NCI-H1105 (cell line): ENCODE data around the gene OPCML.

Experiments used
- DNase-seq: peaks from one replicate; lab custom pipeline; 2025; lab: John Stamatoyannopoulos, UW

Gene OPCML

DNA sequence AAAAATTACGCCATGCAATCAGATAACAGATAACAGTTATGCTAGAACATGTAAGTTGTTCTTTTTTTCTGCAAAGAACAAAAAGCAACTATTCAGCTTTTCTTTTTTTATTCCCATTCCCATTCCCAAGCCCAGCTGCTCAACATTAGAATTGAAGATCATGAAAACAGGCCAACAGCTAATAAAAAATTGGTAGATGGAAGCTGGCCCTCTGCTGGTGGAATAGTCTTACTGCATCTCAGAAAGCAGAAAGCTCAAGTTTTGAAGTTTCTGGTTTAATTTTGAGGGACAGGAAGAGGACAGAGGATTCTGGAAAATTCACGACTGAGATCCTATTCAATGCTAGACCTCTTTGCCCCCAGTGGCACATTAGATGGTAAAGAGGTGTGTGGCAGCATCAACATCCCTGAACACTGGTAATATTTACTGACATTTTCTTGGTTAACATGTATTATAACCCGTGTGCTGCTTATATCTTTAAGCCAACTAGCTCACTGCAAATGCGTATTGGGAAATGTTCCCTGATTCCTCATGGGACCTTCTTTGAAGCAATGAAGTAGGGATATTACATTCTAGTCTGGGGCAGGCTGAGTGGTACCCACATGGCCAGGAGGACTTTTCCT lies 591.2 kb downstream of the OPCML start:
- DNase-seq = peak; percentile 54

DNA sequence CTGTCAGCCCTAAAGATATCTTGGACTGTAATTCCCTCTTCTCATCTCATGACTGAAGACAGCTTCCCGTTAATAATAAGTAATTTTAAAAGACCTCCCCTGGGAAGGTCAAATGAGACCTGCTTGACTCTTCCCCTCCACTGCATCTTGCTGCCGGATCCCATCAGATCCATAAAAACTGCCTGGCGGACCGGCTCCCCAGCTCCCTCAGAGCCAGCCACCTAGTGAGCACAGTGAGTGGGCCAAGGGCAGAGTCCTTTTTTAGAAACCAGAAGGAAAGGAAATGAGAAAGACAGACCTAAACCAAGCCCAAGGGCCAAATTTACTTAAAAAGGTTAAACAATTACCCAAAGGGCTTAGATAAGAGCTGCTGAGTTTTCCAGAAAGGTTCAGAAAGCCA lies 595.3 kb downstream of the OPCML start:
- DNase-seq = no peak

- no peak for DNase-seq
Observed at GRCh38 chr11:132935383-132935782, 596.9 kb downstream of the OPCML start.

GRCh38 chr11:132933703-132934102 lies 598.6 kb downstream of the OPCML start:
- no peak for DNase-seq

GRCh38 chr11:132925825-132926469 lies 606.4 kb downstream of the OPCML start:
- DNase-seq = peak; percentile 29

- DNase-seq = no peak
Observed at GRCh38 chr11:132921597-132921996, 610.7 kb downstream of the OPCML start.

GRCh38 chr11:132920451-132921096 lies 611.7 kb downstream of the OPCML start:
- no peak for DNase-seq

- DNase-seq = no peak
Observed at GRCh38 chr11:132914600-132914999, 617.7 kb downstream of the OPCML start.

DNA sequence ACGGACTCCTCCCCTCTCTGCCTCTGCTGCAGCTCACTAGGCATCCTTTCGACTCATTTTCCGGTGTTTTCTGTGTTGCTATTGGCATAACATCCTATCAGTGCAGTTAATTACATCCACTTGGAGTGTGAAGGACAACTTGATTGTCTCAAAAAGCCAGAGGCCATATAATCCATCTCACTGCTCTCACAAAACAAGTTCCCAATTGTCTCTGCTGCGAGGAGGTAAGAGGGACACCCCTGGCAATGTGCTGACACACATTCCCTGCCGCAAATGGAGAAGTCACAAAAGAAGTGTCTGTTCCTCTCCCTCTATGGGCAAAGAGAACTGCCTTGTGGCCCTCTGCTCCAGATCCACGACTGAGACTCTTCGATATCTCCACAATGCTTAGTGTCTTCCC lies 618.4 kb downstream of the OPCML start:
- DNase-seq = no peak

- DNase-seq = no peak
Observed at GRCh38 chr11:132913295-132913694, 619.0 kb downstream of the OPCML start.

DNA sequence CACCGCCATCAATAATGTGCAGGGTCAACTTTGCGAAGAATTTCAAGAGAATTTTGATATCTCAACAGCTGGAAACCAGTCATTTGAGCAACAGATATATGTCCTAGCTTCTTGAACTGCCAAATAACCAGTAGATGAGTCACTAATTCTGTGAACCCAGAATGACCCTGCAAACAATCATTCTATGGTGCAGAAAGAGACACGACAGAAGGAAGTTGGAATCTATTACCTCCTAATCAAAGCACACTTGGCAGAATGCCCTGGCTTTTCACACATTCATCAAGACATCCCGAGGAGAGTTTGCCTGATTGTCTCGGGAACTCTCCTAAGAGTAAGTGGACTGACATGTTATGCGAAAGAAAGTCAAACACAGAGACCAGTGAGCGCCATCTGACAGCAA lies 621.1 kb downstream of the OPCML start:
- no peak for DNase-seq

DNA sequence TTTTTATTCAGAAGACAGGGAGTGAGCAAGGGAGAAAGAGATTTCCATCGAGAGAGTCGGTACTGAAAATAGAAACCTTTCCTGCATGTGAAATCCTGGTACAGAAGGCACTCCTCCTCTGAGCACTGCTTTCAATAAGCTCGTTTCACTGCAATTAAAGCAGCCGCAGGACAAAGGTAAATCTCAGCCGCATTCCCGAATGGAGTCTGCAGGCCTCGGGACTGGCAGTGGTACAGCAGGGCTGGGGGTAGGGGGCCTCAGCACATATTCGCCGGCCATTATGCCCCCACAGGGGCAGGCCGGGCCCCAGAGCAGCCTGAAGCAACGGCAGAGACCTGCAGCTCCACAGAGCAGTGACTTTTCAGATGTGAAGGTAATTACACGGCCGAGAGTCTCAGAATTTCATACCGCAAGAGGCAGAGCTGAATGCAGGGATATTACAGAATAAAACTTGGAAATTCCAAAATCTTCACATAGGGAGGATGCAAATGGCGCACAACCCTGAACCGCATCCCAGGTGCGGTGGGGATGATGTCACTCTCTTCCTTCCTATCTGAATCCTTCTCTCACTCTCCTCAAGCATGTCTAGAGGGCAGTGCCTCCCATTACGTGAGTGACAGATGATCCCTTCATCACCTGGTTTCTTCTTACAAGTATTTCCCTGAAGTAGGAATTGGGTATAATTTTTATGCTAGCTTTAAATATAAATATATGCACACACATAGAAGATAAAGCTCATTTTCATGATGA lies 622.1 kb downstream of the OPCML start:
- DNase-seq = no peak

DNA sequence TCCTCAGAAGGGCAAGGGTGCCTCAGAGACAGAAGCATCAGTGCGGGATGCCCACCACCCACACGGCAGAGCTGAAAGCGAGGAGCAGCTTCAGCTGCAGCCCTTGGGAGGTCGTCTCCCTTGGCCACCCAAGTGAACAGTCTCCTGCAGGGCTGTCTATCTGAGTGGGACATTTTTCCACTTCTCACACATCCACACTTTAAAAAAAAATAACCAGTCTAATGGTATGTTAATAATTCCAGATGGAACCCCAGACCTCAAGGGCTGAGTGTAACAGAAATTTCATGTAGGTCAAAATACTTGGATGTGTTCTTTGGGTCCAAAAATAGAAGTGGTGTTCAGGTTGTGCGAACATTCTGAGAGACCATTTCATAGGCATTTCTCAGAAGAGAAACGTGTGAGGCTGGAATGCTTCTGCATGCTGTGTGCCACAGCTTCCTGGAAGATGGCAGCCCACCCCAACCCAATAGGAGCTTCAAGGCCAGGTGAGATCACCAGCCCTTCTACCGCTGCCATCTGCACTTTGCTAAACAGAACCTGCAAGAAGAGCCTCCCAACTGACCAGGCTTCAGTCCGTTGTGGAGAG lies 623.2 kb downstream of the OPCML start:
- no peak for DNase-seq

- DNase-seq = no peak
Observed at GRCh38 chr11:132908414-132908810, 623.9 kb downstream of the OPCML start.

- no peak for DNase-seq
Observed at GRCh38 chr11:132907651-132908413, 624.5 kb downstream of the OPCML start.

DNA sequence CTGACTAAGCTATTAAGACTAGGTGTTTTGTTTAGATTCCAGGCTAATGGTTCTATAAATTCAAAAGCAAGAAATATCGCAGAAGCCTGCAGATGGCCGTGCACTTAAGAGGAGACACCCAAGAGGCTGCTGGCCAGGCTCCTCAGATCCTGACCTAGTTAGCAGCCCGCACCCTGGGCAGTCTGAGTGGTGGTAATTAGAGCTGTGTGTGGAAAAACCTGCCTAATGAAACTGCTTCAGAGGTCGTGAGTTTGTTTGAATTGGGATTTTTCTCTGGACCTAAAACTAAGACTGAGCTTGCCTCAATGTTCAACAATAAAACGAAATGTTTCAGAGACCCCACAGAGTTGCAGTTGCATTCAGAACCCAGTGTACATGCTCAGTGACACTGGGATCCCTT lies 627.7 kb downstream of the OPCML start:
- DNase-seq = peak; percentile 11

GRCh38 chr11:132904091-132904490 lies 628.2 kb downstream of the OPCML start:
- DNase-seq = no peak

- no peak for DNase-seq
Observed at GRCh38 chr11:132901638-132902471, 630.4 kb downstream of the OPCML start.

GRCh38 chr11:132898676-132899075 lies 633.6 kb downstream of the OPCML start:
- DNase-seq = no peak

DNA sequence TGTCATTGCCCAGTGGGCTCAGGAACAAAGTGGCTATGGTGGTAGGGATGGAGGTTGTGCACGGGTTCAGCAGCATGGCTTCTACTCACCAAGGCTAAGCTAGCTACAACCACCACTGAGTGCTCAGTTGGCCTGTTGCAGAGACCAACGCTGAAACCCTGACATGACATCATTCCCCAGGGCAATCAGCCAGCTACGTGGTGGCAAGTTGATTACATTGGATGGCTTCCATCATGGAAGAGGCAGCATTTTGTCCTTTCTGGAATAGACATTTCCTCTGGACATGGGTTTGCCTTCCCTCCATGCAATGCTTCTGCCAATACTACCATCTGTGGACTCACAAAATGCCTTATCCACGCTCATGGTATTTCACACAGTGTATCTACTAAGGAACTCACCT lies 634.3 kb downstream of the OPCML start:
- DNase-seq = no peak

DNA sequence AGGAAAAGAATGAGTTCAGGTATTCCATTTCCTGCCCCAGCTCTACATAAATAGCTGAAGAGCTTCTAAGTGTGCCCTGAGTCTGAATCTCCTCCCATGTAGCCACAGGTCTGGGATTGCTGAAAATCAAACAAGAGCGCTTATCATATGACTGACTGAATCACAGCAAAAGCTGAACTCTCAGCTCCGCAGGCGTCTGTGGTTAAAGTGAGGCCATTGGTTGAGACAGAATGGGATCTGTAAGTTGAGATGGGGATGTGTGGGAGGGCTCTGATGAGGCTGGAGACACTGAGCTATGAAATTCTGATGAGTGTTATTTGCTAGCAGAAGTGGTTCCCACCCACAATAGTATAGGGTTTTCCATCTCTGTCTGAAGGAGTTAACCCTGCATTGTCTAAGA lies 637.0 kb downstream of the OPCML start:
- DNase-seq = no peak
